ENCODE measurements around the gene SLC19A1.

DNA sequence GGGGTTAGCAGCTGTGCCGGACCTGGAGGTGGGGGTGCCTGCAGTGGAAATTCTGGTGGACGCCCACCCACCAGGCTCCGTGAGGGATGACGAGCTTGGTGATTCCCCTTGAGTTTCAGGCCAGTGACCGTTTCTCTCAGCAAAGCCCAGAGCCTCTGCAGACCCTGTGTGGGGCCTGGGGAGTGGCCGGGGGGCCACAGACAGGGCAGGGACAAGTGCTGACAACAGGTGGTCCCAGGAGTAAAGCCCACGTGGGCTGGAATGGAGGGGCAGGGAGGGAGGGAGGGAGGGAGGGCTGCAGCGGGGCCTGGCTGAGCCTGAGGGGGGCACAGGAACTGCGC is 84.4 kb downstream of the SLC19A1 start:
- TF ChIP-seq TAF1 (conservative IDR thresholded peaks at IDR 0.05) (no peak), YY1 (IDR thresholded peaks at IDR 0.05) (no peak), EGR1 (IDR thresholded peaks at IDR 0.05; ENCODE audit: low read depth in 2 of 2) (no peak), RAD21 (IDR thresholded peaks at IDR 0.05) (no peak), SP1 (IDR thresholded peaks at IDR 0.05) (no peak), JUND (IDR thresholded peaks at IDR 0.05) (no peak)
- TF ChIP-seq, protein P1, sequence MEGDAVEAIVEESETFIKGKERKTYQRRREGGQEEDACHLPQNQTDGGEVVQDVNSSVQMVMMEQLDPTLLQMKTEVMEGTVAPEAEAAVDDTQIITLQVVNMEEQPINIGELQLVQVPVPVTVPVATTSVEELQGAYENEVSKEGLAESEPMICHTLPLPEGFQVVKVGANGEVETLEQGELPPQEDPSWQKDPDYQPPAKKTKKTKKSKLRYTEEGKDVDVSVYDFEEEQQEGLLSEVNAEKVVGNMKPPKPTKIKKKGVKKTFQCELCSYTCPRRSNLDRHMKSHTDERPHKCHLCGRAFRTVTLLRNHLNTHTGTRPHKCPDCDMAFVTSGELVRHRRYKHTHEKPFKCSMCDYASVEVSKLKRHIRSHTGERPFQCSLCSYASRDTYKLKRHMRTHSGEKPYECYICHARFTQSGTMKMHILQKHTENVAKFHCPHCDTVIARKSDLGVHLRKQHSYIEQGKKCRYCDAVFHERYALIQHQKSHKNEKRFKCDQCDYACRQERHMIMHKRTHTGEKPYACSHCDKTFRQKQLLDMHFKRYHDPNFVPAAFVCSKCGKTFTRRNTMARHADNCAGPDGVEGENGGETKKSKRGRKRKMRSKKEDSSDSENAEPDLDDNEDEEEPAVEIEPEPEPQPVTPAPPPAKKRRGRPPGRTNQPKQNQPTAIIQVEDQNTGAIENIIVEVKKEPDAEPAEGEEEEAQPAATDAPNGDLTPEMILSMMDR (IDR thresholded peaks at IDR 0.05; ENCODE audit: low read depth, low read length, missing input control): no peak
- TF ChIP-seq, protein P2, sequence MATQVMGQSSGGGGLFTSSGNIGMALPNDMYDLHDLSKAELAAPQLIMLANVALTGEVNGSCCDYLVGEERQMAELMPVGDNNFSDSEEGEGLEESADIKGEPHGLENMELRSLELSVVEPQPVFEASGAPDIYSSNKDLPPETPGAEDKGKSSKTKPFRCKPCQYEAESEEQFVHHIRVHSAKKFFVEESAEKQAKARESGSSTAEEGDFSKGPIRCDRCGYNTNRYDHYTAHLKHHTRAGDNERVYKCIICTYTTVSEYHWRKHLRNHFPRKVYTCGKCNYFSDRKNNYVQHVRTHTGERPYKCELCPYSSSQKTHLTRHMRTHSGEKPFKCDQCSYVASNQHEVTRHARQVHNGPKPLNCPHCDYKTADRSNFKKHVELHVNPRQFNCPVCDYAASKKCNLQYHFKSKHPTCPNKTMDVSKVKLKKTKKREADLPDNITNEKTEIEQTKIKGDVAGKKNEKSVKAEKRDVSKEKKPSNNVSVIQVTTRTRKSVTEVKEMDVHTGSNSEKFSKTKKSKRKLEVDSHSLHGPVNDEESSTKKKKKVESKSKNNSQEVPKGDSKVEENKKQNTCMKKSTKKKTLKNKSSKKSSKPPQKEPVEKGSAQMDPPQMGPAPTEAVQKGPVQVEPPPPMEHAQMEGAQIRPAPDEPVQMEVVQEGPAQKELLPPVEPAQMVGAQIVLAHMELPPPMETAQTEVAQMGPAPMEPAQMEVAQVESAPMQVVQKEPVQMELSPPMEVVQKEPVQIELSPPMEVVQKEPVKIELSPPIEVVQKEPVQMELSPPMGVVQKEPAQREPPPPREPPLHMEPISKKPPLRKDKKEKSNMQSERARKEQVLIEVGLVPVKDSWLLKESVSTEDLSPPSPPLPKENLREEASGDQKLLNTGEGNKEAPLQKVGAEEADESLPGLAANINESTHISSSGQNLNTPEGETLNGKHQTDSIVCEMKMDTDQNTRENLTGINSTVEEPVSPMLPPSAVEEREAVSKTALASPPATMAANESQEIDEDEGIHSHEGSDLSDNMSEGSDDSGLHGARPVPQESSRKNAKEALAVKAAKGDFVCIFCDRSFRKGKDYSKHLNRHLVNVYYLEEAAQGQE (IDR thresholded peaks at IDR 0.05): no peak
- TF ChIP-seq, protein P3, sequence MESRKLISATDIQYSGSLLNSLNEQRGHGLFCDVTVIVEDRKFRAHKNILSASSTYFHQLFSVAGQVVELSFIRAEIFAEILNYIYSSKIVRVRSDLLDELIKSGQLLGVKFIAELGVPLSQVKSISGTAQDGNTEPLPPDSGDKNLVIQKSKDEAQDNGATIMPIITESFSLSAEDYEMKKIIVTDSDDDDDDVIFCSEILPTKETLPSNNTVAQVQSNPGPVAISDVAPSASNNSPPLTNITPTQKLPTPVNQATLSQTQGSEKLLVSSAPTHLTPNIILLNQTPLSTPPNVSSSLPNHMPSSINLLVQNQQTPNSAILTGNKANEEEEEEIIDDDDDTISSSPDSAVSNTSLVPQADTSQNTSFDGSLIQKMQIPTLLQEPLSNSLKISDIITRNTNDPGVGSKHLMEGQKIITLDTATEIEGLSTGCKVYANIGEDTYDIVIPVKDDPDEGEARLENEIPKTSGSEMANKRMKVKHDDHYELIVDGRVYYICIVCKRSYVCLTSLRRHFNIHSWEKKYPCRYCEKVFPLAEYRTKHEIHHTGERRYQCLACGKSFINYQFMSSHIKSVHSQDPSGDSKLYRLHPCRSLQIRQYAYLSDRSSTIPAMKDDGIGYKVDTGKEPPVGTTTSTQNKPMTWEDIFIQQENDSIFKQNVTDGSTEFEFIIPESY (IDR thresholded peaks at IDR 0.05): no peak
- TF ChIP-seq, protein P4, sequence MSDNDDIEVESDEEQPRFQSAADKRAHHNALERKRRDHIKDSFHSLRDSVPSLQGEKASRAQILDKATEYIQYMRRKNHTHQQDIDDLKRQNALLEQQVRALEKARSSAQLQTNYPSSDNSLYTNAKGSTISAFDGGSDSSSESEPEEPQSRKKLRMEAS (IDR thresholded peaks at IDR 0.05): no peak
